Psoas muscle (tissue), 8 donors: ENCODE measurements around the gene MCMBP. TPM values are rescaled to one million over a fixed set of nuclear protein-coding genes. Genes with fewer than 3 reads are reported as not detected.

ENCODE experiments used
- ATAC-seq, 4 donors: fragments of 200-7000 bp; cut with Tn5 transposase; one replicate each; pipeline ENCODE4 v1.9.1; 2020; ENCODE audit warnings: moderate library complexity in 3 of 4, mild to moderate bottlenecking in 2 of 4
- DNase-seq, 2 donors: peaks; one replicate each; pipeline ENCODE4 v3.0.0-alpha.2; 2020
- H3K27ac ChIP-seq: fragments of 200-600 bp; one replicate; pipeline ENCODE4 v1.8.0; 2022
- H3K27me3 ChIP-seq, 3 donors: fragments of 200-600 bp in 1 of 3; one replicate each; pipeline versions ENCODE4 v1.6.1 to v1.8.0; 2013 to 2022; ENCODE audit warnings: low read length in 2 of 3, mild to moderate bottlenecking in 2 of 3, moderate library complexity in 1 of 3; ENCODE audit not compliant: insufficient read depth in 3 of 3
- H3K36me3 ChIP-seq, 2 donors: fragments of 200-600 bp in 1 of 2; one replicate each; pipeline versions ENCODE4 v1.6.1 to v1.8.0; 2013 to 2022; ENCODE audit warnings: low read depth in 1 of 2, mild to moderate bottlenecking in 1 of 2, moderate library complexity in 1 of 2; ENCODE audit not compliant: insufficient read depth in 1 of 2
- H3K4me1 ChIP-seq: fragments of 200-600 bp; one replicate; pipeline ENCODE4 v1.8.0; 2022
- H3K4me3 ChIP-seq: fragments of 200-600 bp; one replicate; pipeline ENCODE4 v1.8.0; 2022; ENCODE audit warnings: mild to moderate bottlenecking
- H3K9me3 ChIP-seq: fragments of 200-600 bp; one replicate; pipeline ENCODE4 v1.8.0; 2022
- CTCF ChIP-seq: fragments of 200-600 bp; IDR thresholded peaks from one replicate; pipeline ENCODE4 v1.8.0; 2022; ENCODE audit warnings: antibody characterized with exemption
- WGBS, 3 donors: extraction: QIAGEN DNeasy Blood & Tissue Kit; methylation state at CpG; one replicate each; pipeline versions ENCODE4 v1.1.6 to v1.1.7; 2013; 5-methylcytosine and 5-hydroxymethylcytosine counted together
- intact Hi-C, 2 donors: fragments of 100-400 bp; cut with DNase I; formaldehyde crosslinking; loops; one replicate each; pipeline versions ENCODE4 v1.11.0 to v1.14.2; 2022
- polyA plus RNA-seq, 3 donors: library from polyadenylated mRNA; stranded (reverse); fragments of 200-250 nt; gene quantifications; one replicate each; pipeline ENCODE4 v1.2.3, GENCODE V29; 2013
- total RNA-seq, 4 donors: library from RNA; stranded (reverse); fragmentation: NEBNext Ultra II Directional in 2 of 4; extraction: Animal tissue kit (Norgen Biotek cat#: 25700) in 2 of 4; gene quantifications; one replicate each; pipeline versions ENCODE4 v1.2.1 to v1.2.4, GENCODE V29; 2021 to 2023
- donor health status: healthy with polysubstance abuse.
- donor health status: DM: no; HTN: no; CAD: no; lungs with moderate emphysema.
- donor health status: Bipolar disorder and iron deficiency.
- donor health status: healthy.
- donor health status: DM: yes; HTN: yes; CAD: no.
- donor health status: DM: no; HTN: no; CAD: no.
- donor health status: DM: no; HTN: no; CAD: no.
- donor health status: DM: yes; HTN: yes; CAD: no.

The MCMBP gene
- total and polyA plus RNA-seq, 7 donors, result 23.0 to 43.8 (median 37.8) TPM

- no peak for TF ChIP-seq CTCF
- peaks cover 19 to 98% of the 10 kb centered on the region in 2 donors for H3K36me3 ChIP-seq
- ATAC-seq, result no peak
These were observed 23.4 kb downstream of the MCMBP start for GRCh38 chr10:119849031-119849789.

DNA sequence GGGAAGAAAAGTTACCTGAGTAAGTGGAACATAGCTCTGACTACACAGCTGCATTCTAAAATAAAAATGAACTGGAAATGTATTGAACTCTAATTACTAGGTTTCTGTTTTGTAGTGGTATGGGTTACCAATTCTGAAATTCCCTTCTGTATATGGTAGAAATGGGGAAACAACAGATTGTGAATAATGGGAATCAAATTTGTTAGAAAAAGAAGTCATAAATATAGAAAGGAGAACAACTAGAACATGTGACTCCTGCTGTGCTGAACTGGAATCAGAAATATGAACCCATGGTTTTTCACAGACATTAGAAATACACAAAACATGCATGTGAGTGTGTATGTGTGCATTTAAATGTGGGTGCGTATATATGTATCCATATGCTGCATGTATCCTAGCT, 27.0 kb downstream of the MCMBP start:
- WGBS, 3 donors, result 92 to 97% (median 97%) methylated on average over 1 of the region's 1 CpG
- Histone ChIP-seq H3K4me3 (no peak overlapping the region), H3K9me3 (no peaks in the 10 kb centered on the region), H3K4me1 (no peaks in the 10 kb centered on the region), H3K27ac (no peak overlapping the region), H3K36me3 (peaks cover 22 to 99% of the 10 kb centered on the region in 2 donors), H3K27me3 (no peaks in the 10 kb centered on the region)
- no peak for TF ChIP-seq CTCF
- intact Hi-C loops, result loop anchor here in 1 of 2 donors (10.0 kb wide), 1 partner anchor 791 kb away; no protein-coding TSS in a partner anchor
- DNase-seq (no peak), ATAC-seq (no peak)

More at GRCh38 chr10:119849031-119849789, 23.4 kb downstream of the MCMBP start:
- Histone ChIP-seq H3K9me3 (no peaks in the 10 kb centered on the region), H3K4me1 (peaks cover 17% of the 10 kb centered on the region), H3K4me3 (no peak overlapping the region), H3K27me3 (no peaks in the 10 kb centered on the region), H3K27ac (no peak overlapping the region)
- intact Hi-C loops, result loop anchor here in 1 of 2 donors (10.0 kb wide), 1 partner anchor 794 kb away; no protein-coding TSS in a partner anchor
- 61 to 72% (median 65%) methylated on average over 6 of the region's 6 CpGs for WGBS, 3 donors
- DNase-seq, result no peak

GRCh38 chr10:119834188-119834587, 38.5 kb downstream of the MCMBP start:
- TF ChIP-seq CTCF, result no peak
- intact Hi-C loops, result no loop called here
- no peak for DNase-seq
- WGBS, 3 donors, result 97 to 98% (median 97%) methylated on average over 4 of the region's 4 CpGs
- Histone ChIP-seq H3K36me3 (peaks cover 15 to 100% of the 10 kb centered on the region in 2 donors), H3K4me1 (no peaks in the 10 kb centered on the region), H3K4me3 (no peak overlapping the region), H3K27me3 (no peaks in the 10 kb centered on the region), H3K27ac (no peak overlapping the region), H3K9me3 (no peaks in the 10 kb centered on the region)
- no peak for ATAC-seq

- Histone ChIP-seq H3K36me3 (peaks cover 11 to 100% of the 10 kb centered on the region in 2 donors), H3K27ac (no peak overlapping the region), H3K27me3 (no peaks in the 10 kb centered on the region), H3K9me3 (no peaks in the 10 kb centered on the region), H3K4me3 (no peak overlapping the region), H3K4me1 (no peaks in the 10 kb centered on the region)
- DNase-seq, result no peak
- intact Hi-C loops, result no loop called here
- ATAC-seq, result no peak
- TF ChIP-seq CTCF, result no peak
- 98 to 100% (median 98%) methylated on average over 2 of the region's 2 CpGs for WGBS, 3 donors
These were observed 39.7 kb downstream of the MCMBP start for GRCh38 chr10:119832951-119833350.
